Prostate gland (tissue), 2 donors: ENCODE data around the gene CDC42BPB.

Experiments
- CTCF ChIP-seq, 4 experiments: fragments of 200-600 bp in 2 of 4; fragments of 450-650 bp in 2 of 4; sonication (generic) in 2 of 4; IDR thresholded peaks; 1 replicate in 3 of 4; 2 replicates in 1 of 4; pipeline ENCODE4 v1.5.1; 2016 to 2019; ENCODE audit warnings: antibody characterized with exemption in 4 of 4, mild to moderate bottlenecking in 2 of 4, moderate library complexity in 2 of 4
- POLR2A ChIP-seq: fragments of 450-650 bp; IDR thresholded peaks from one replicate; pipeline ENCODE4 v1.6.1; 2016; ENCODE audit warnings: antibody characterized with exemption, mild to moderate bottlenecking
- POLR2AphosphoS5 ChIP-seq: sonication (generic); formaldehyde crosslinking; IDR thresholded peaks from one replicate; pipeline ENCODE4 v1.6.1; 2017; ENCODE audit warnings: antibody characterized with exemption

GRCh38 chr14:102915292-102916110 is 141.8 kb downstream of the CDC42BPB start:
- TF ChIP-seq CTCF (IDR thresholded peaks at IDR 0.05) (no peak), POLR2A (no peak), POLR2AphosphoS5 (no peak)
